ENCODE results near the gene EYS.
A peak's percentile ranks its signal among the peaks of the same experiment; 100 is the strongest.

Gene EYS

GRCh38 chr6:65135567-65135966 is 571.5 kb downstream of the EYS start:
- no peaks in the 10 kb centered on the region for H3K4me1 Mint-ChIP-seq

GRCh38 chr6:65126667-65127066 is 580.4 kb downstream of the EYS start:
- no peak for TF ChIP-seq CTCF (IDR thresholded peaks at IDR 0.05; ENCODE audit: unreplicated experiment in 3 of 3)
- no peaks in the 10 kb centered on the region for H3K27me3 Mint-ChIP-seq (ENCODE audit: low read depth)
- no peaks in the 10 kb centered on the region for H3K36me3 Mint-ChIP-seq (ENCODE audit: low read depth)
- no peak overlapping the region for H3K4me3 Mint-ChIP-seq
- H3K9me3 Mint-ChIP-seq: no peaks in the 10 kb centered on the region
- no peaks in the 10 kb centered on the region for H3K4me1 Mint-ChIP-seq
- H3K27ac Mint-ChIP-seq: no peak overlapping the region

More at GRCh38 chr6:65135567-65135966, 571.5 kb downstream of the EYS start:
- no peak for TF ChIP-seq CTCF (IDR thresholded peaks at IDR 0.05; ENCODE audit: unreplicated experiment in 3 of 3)
- H3K36me3 Mint-ChIP-seq (ENCODE audit: low read depth): no peaks in the 10 kb centered on the region
- no peak overlapping the region for H3K4me3 Mint-ChIP-seq
- no peak overlapping the region for H3K27ac Mint-ChIP-seq
- peaks cover 3% of the 10 kb centered on the region for H3K9me3 Mint-ChIP-seq
- no peaks in the 10 kb centered on the region for H3K27me3 Mint-ChIP-seq (ENCODE audit: low read depth)

- no peaks in the 10 kb centered on the region for H3K36me3 Mint-ChIP-seq (ENCODE audit: low read depth)
- H3K9me3 Mint-ChIP-seq: no peaks in the 10 kb centered on the region
- no peaks in the 10 kb centered on the region for H3K4me1 Mint-ChIP-seq
- TF ChIP-seq CTCF (IDR thresholded peaks at IDR 0.05; ENCODE audit: unreplicated experiment in 3 of 3): no peak
- no peak overlapping the region for H3K4me3 Mint-ChIP-seq
- H3K27ac Mint-ChIP-seq: peak overlapping the region in 2 of 3 experiments; percentile 29 to 40
- H3K27me3 Mint-ChIP-seq (ENCODE audit: low read depth): no peaks in the 10 kb centered on the region
Observed at GRCh38 chr6:65123521-65123920, 583.5 kb downstream of the EYS start.

GRCh38 chr6:65117817-65118409 is 589.1 kb downstream of the EYS start:
- no peaks in the 10 kb centered on the region for H3K4me1 Mint-ChIP-seq
- TF ChIP-seq CTCF (IDR thresholded peaks at IDR 0.05; ENCODE audit: unreplicated experiment in 3 of 3): no peak
- no peaks in the 10 kb centered on the region for H3K27me3 Mint-ChIP-seq (ENCODE audit: low read depth)
- no peaks in the 10 kb centered on the region for H3K9me3 Mint-ChIP-seq
- no peak overlapping the region for H3K4me3 Mint-ChIP-seq
- no peak overlapping the region for H3K27ac Mint-ChIP-seq
- H3K36me3 Mint-ChIP-seq (ENCODE audit: low read depth): no peaks in the 10 kb centered on the region

DNA sequence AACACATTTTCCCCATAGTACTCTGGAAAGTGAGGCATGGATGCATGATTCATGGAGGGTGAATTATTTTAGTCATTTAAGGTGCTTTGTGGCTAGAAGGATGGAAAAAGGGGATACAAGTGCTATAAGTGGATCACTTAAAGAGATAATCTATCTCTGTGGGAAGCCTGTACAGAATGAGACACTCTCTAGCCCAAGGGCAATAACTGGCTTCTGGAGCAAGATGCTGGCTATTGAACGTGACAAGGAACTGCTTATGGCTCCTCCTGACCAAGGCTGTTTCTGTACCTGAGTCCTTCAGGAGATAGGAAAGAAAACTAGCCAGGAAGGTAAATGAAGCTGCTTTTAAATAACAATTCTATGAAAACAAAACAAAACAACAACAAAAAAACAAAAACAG is 590.7 kb downstream of the EYS start:
- Mint-ChIP-seq H3K4me3 (no peak overlapping the region), H3K27ac (no peak overlapping the region), H3K4me1 (no peaks in the 10 kb centered on the region)

More for the DNA sequence above, 590.7 kb downstream of the EYS start:
- H3K9me3 Mint-ChIP-seq: no peaks in the 10 kb centered on the region
- TF ChIP-seq CTCF (IDR thresholded peaks at IDR 0.05; ENCODE audit: unreplicated experiment in 3 of 3): no peak
- H3K36me3 Mint-ChIP-seq (ENCODE audit: low read depth): no peaks in the 10 kb centered on the region
- no peaks in the 10 kb centered on the region for H3K27me3 Mint-ChIP-seq (ENCODE audit: low read depth)

Data from nephron (organoid).